Nasal cavity respiratory epithelium epithelial cell of viscerocranial mucosa (primary cell): Measurements from ENCODE around the gene PCDHA13. TPM values are rescaled to one million over a fixed set of nuclear protein-coding genes. Genes with fewer than 3 reads are reported as not detected.

Source experiments
- total RNA-seq: library from RNA; depleted of rRNA; stranded (reverse); fragments of >200 nt; gene quantifications from 2 replicates; pipeline ENCODE4 v1.2.3, GENCODE V29; 2014

Gene PCDHA13
- under 0.01 and 2.6 TPM in 2 replicates for total RNA-seq

GRCh38 chr5:140881889-140882590 is at the start of gene PCDHA13:
Gene PCDHA13, plus strand, starts transcription at chr5:140882124. Its CDS starts 145 bp downstream, at chr5:140882269.

GRCh38 chr5:140833993-140834392 is 47.9 kb upstream of the PCDHA13 start, which contains the start of gene PCDHA7:
Gene PCDHA7, plus strand, starts transcription at chr5:140834269. Its CDS starts 115 bp downstream, at chr5:140834384.

GRCh38 chr5:140840978-140841962 is 40.7 kb upstream of the PCDHA13 start, which contains the start of gene PCDHA8:
Gene PCDHA8, plus strand, starts transcription at chr5:140841187. Its CDS starts 135 bp downstream, at chr5:140841322.

GRCh38 chr5:140848139-140849102 is 33.5 kb upstream of the PCDHA13 start, which contains the start of gene PCDHA9:
Gene PCDHA9, plus strand, starts transcription at chr5:140848382. Its CDS starts 114 bp downstream, at chr5:140848496.

GRCh38 chr5:140855772-140856674 is 25.9 kb upstream of the PCDHA13 start, which contains the start of gene PCDHA10:
Gene PCDHA10, plus strand, starts transcription at chr5:140855897. Its CDS starts 152 bp downstream, at chr5:140856049.

GRCh38 chr5:140868721-140869554 is 13.0 kb upstream of the PCDHA13 start, which contains the start of gene PCDHA11:
Gene PCDHA11, plus strand, starts transcription at chr5:140868957. Its CDS starts 147 bp downstream, at chr5:140869104.

GRCh38 chr5:140875085-140876065 is 6.5 kb upstream of the PCDHA13 start, which contains the start of gene PCDHA12:
Gene PCDHA12, plus strand, starts transcription at chr5:140875308. Its CDS starts 165 bp downstream, at chr5:140875473.

GRCh38 chr5:140925806-140926442 is 44.0 kb downstream of the PCDHA13 start, which contains the start of gene PCDHAC1:
Gene PCDHAC1, plus strand, starts transcription at chr5:140926299. Its CDS starts 594 bp downstream, at chr5:140926893.

Other genes starting within 250 kb of the PCDHA13 start
- 1.4 and 6.6 TPM in 2 replicates for gene CD14, start 248.9 kb upstream of the PCDHA13 start, total RNA-seq
- gene TMCO6, start 242.7 kb upstream of the PCDHA13 start, total RNA-seq, result 10.6 and 12.5 TPM in 2 replicates
- gene NDUFA2, start 234.5 kb upstream of the PCDHA13 start, total RNA-seq, result 17.5 and 26.7 TPM in 2 replicates
- gene IK, start 234.3 kb upstream of the PCDHA13 start, total RNA-seq, result 70.4 and 100 TPM in 2 replicates
- 30.7 and 33.2 TPM in 2 replicates for gene WDR55, start 217.2 kb upstream of the PCDHA13 start, total RNA-seq
- 0.34 and 0.36 TPM in 2 replicates for gene DND1, start 208.5 kb upstream of the PCDHA13 start, total RNA-seq
- gene HARS1, start 190.8 kb upstream of the PCDHA13 start, total RNA-seq, result 45.5 and 62.6 TPM in 2 replicates
- 24.3 and 33.7 TPM in 2 replicates for gene HARS2, start 190.7 kb upstream of the PCDHA13 start, total RNA-seq
- gene ZMAT2, start 181.7 kb upstream of the PCDHA13 start, total RNA-seq, result 66.2 and 67.0 TPM in 2 replicates
- gene PCDHA1, start 96.0 kb upstream of the PCDHA13 start, total RNA-seq, result under 0.01 TPM in 1 of 2 replicates, not detected in the other
- gene PCDHA2, start 87.3 kb upstream of the PCDHA13 start, total RNA-seq, result under 0.01 TPM in 1 of 2 replicates, not detected in the other
- gene PCDHA3, start 81.1 kb upstream of the PCDHA13 start, total RNA-seq, result 0.57 TPM in 1 of 2 replicates, not detected in the other
- gene PCDHA4, start 75.1 kb upstream of the PCDHA13 start, total RNA-seq, result 0.34 and 2.3 TPM in 2 replicates
- 0.21 TPM in 1 of 2 replicates, not detected in the other for gene PCDHA5, start 60.5 kb upstream of the PCDHA13 start, total RNA-seq
- gene PCDHA6, start 54.2 kb upstream of the PCDHA13 start, total RNA-seq, result under 0.01 and 0.85 TPM in 2 replicates
- gene PCDHA7, start 47.9 kb upstream of the PCDHA13 start, total RNA-seq, result under 0.01 and 0.64 TPM in 2 replicates
- 0.21 TPM in 1 of 2 replicates, not detected in the other for gene PCDHA8, start 40.9 kb upstream of the PCDHA13 start, total RNA-seq
- under 0.01 and 0.43 TPM in 2 replicates for gene PCDHA9, start 33.7 kb upstream of the PCDHA13 start, total RNA-seq
- gene PCDHA10, start 26.2 kb upstream of the PCDHA13 start, total RNA-seq, result under 0.01 and 1.6 TPM in 2 replicates
- gene PCDHA11, start 13.2 kb upstream of the PCDHA13 start, total RNA-seq, result 2.5 and 2.7 TPM in 2 replicates
- gene PCDHA12, start 6.8 kb upstream of the PCDHA13 start, total RNA-seq, result under 0.01 and 3.8 TPM in 2 replicates
- gene PCDHAC1, start 44.2 kb downstream of the PCDHA13 start, total RNA-seq, result 1.4 and 6.9 TPM in 2 replicates
- gene PCDHAC2, start 84.4 kb downstream of the PCDHA13 start, total RNA-seq, result 16.7 and 25.5 TPM in 2 replicates
- not detected in 2 replicates for gene PCDHB1, start 169.2 kb downstream of the PCDHA13 start, total RNA-seq
- gene PCDHB2, start 212.5 kb downstream of the PCDHA13 start, total RNA-seq, result 0.34 and 4.1 TPM in 2 replicates
- under 0.01 and 0.57 TPM in 2 replicates for gene PCDHB3, start 218.3 kb downstream of the PCDHA13 start, total RNA-seq
- under 0.01 and 0.21 TPM in 2 replicates for gene PCDHB4, start 239.7 kb downstream of the PCDHA13 start, total RNA-seq